H1 (cell line): ENCODE data around the gene MLPH. TPM values are rescaled to one million over a fixed set of nuclear protein-coding genes. Genes with fewer than 3 reads are reported as not detected.

Experiments
- CTCF ChIA-PET: fragments of 300-600 bp; sonication (Branson Sonifier 250); formaldehyde crosslinking; loops from one replicate; lab custom pipeline; 2021; ENCODE audit not compliant: partially characterized antibody; lab: Charles Lee
- POLR2A ChIA-PET: fragments of 300-600 bp; sonication (Branson Sonifier 250); formaldehyde crosslinking; loops from one replicate; lab custom pipeline; 2021; ENCODE audit warnings: inconsistent platforms; ENCODE audit not compliant: partially characterized antibody; lab: Charles Lee
- DNase-seq, 2 experiments: peaks; one replicate each; pipeline versions ENCODE4 v3.0.0 to v3.0.0-alpha.2; 2010 to 2022; ENCODE audit warnings: low spot score in 2 of 2, low read depth in 1 of 2, mixed read lengths in 1 of 2
- FAIRE-seq: peaks from 2 replicates; lab custom pipeline; 2011; peaks lifted over from hg19 to GRCh38; lab: Jason Lieb, UNC
- H2AFZ ChIP-seq: 2 replicates; pipeline ENCODE4 v1.8.1; 2012; ENCODE audit warnings: low read length, inconsistent platforms
- H2AK5ac ChIP-seq: 2 replicates; pipeline ENCODE4 v1.6.1; 2013; ENCODE audit warnings: low read depth, low read length
- H2BK120ac ChIP-seq: replicated peaks from 2 replicates; pipeline ENCODE3; 2013; ENCODE audit warnings: low read depth, low read length, inconsistent platforms
- H2BK12ac ChIP-seq: 2 replicates; pipeline ENCODE4 v1.6.1; 2013; ENCODE audit warnings: low read depth, low read length
- H2BK15ac ChIP-seq: 2 replicates; pipeline ENCODE4 v1.6.1; 2013; ENCODE audit warnings: low read length
- H2BK20ac ChIP-seq: 2 replicates; pipeline ENCODE4 v1.6.1; 2013; ENCODE audit warnings: low read length
- H2BK5ac ChIP-seq: 2 replicates; pipeline ENCODE4 v1.6.1; 2013; ENCODE audit warnings: low read depth, low read length
- H3K14ac ChIP-seq: 2 replicates; pipeline ENCODE4 v1.6.1; 2013; ENCODE audit warnings: inconsistent platforms; ENCODE audit not compliant: insufficient read length
- H3K18ac ChIP-seq: 2 replicates; pipeline ENCODE4 v1.6.1; 2013; ENCODE audit warnings: low read length; ENCODE audit errors: extremely low read depth
- H3K23ac ChIP-seq: 2 replicates; pipeline ENCODE4 v1.6.1; 2013; ENCODE audit warnings: inconsistent platforms; ENCODE audit not compliant: insufficient read length
- H3K23me2 ChIP-seq: 2 replicates; pipeline ENCODE4 v1.6.1; 2013; ENCODE audit warnings: low read depth, low read length
- H3K27ac ChIP-seq: 2 replicates; pipeline ENCODE4 v1.6.1; 2011; ENCODE audit warnings: low read depth, low read length, inconsistent platforms
- H3K27me3 ChIP-seq, 4 experiments: replicated peaks in 1 of 4; 1 replicate in 1 of 4; 2 replicates in 3 of 4; pipeline versions ENCODE4 v1.6.1 to v1.8.1; 2011 to 2013; ENCODE audit warnings: low read length in 3 of 4, mild to moderate bottlenecking in 3 of 4, inconsistent platforms in 2 of 4, mixed read lengths in 2 of 4, moderate library complexity in 1 of 4; ENCODE audit not compliant: control insufficient read depth in 3 of 4, insufficient read depth in 3 of 4; ENCODE audit errors: extremely low read depth in 1 of 4
- H3K36me3 ChIP-seq, 4 experiments: 2 replicates each; pipeline versions ENCODE4 v1.6.1 to v1.8.1; 2011 to 2013; ENCODE audit warnings: mild to moderate bottlenecking in 4 of 4, low read length in 3 of 4, moderate library complexity in 2 of 4, control low read depth in 1 of 4, inconsistent platforms in 1 of 4; ENCODE audit not compliant: insufficient read depth in 4 of 4, control insufficient read depth in 2 of 4
- H3K4ac ChIP-seq: replicated peaks from 2 replicates; pipeline ENCODE3; 2013; ENCODE audit warnings: low read length, low read depth, mixed read lengths, inconsistent platforms; ENCODE audit not compliant: insufficient read length
- H3K4me1 ChIP-seq, 4 experiments: replicated peaks in 1 of 4; 1 replicate in 1 of 4; 2 replicates in 3 of 4; pipeline versions ENCODE4 v1.6.1 to v1.8.1; 2011 to 2013; ENCODE audit warnings: low read length in 3 of 4, inconsistent platforms in 2 of 4, mixed read lengths in 1 of 4; ENCODE audit not compliant: insufficient read depth in 4 of 4, control insufficient read depth in 3 of 4
- H3K4me2 ChIP-seq, 2 experiments: 2 replicates each; pipeline versions ENCODE4 v1.6.1 to v1.8.1; 2011 to 2013; ENCODE audit warnings: low read depth in 2 of 2, low read length in 2 of 2, control low read depth in 1 of 2, inconsistent platforms in 1 of 2, mild to moderate bottlenecking in 1 of 2; ENCODE audit not compliant: insufficient read depth in 1 of 2
- H3K4me3 ChIP-seq, 4 experiments: fragments of 200-600, 300-600 bp in 1 of 4; sonication (generic), shearing (Covaris generic), sonication (Bioruptor Twin) in 1 of 4; 2 replicates each; pipeline versions ENCODE4 v1.5.1 to v1.8.1; 2011 to 2016; ENCODE audit warnings: low read length in 4 of 4, low read depth in 3 of 4, control low read depth in 2 of 4, inconsistent platforms in 2 of 4, mild to moderate bottlenecking in 2 of 4, mixed read lengths in 1 of 4, moderate library complexity in 1 of 4; ENCODE audit not compliant: insufficient read depth in 2 of 4; ENCODE audit errors: extremely low read depth in 1 of 4
- H3K56ac ChIP-seq: replicated peaks from 2 replicates; pipeline ENCODE3; 2013; ENCODE audit warnings: low read depth, mild to moderate bottlenecking, mixed read lengths, low read length, inconsistent platforms; ENCODE audit not compliant: insufficient read length
- H3K79me1 ChIP-seq: 2 replicates; pipeline ENCODE4 v1.6.1; 2013; ENCODE audit warnings: low read depth, low read length, control low read depth
- H3K79me2 ChIP-seq, 2 experiments: 2 replicates each; pipeline versions ENCODE4 v1.6.1 to v1.8.1; 2012 to 2013; ENCODE audit warnings: low read length in 2 of 2, mild to moderate bottlenecking in 2 of 2, inconsistent platforms in 1 of 2; ENCODE audit not compliant: insufficient read depth in 2 of 2, control insufficient read depth in 1 of 2
- H3K9ac ChIP-seq, 4 experiments: replicated peaks in 1 of 4; 1 replicate in 1 of 4; 2 replicates in 3 of 4; pipeline versions ENCODE4 v1.6.1 to v1.8.1; 2011 to 2013; ENCODE audit warnings: low read depth in 3 of 4, low read length in 3 of 4, control low read depth in 2 of 4, mild to moderate bottlenecking in 2 of 4, moderate library complexity in 2 of 4, inconsistent platforms in 1 of 4; ENCODE audit errors: extremely low read depth in 1 of 4
- H3K9me3 ChIP-seq, 2 experiments: 2 replicates each; pipeline versions ENCODE4 v1.6.1 to v1.8.1; 2012 to 2013; ENCODE audit warnings: mild to moderate bottlenecking in 2 of 2, moderate library complexity in 2 of 2, control low read depth in 1 of 2, inconsistent platforms in 1 of 2, low read depth in 1 of 2, low read length in 1 of 2, mixed read lengths in 1 of 2; ENCODE audit not compliant: insufficient read depth in 2 of 2
- H4K20me1 ChIP-seq, 2 experiments: replicated peaks in 1 of 2; 2 replicates each; pipeline versions ENCODE3 to v1.8.1; 2011 to 2013; ENCODE audit warnings: inconsistent platforms in 2 of 2, low read length in 2 of 2, mild to moderate bottlenecking in 1 of 2; ENCODE audit not compliant: insufficient read depth in 2 of 2, control insufficient read depth in 1 of 2
- H4K5ac ChIP-seq: 2 replicates; pipeline ENCODE4 v1.6.1; 2013; ENCODE audit warnings: low read length, low read depth, mixed read lengths, inconsistent platforms; ENCODE audit not compliant: insufficient read length
- H4K8ac ChIP-seq: 2 replicates; pipeline ENCODE4 v1.8.0; 2013; ENCODE audit warnings: mild to moderate bottlenecking, moderate library complexity, low read length, inconsistent platforms; ENCODE audit not compliant: insufficient read depth; ENCODE audit errors: extremely low read depth
- H4K91ac ChIP-seq: replicated peaks from 2 replicates; pipeline ENCODE3; 2013; ENCODE audit warnings: low read length, mixed read lengths, inconsistent platforms; ENCODE audit not compliant: insufficient read length
- BACH1 ChIP-seq: IDR thresholded peaks from 2 replicates; pipeline ENCODE4 v1.6.1; 2012; ENCODE audit warnings: low read length, improper control_type of control experiment
- CHD1 ChIP-seq: IDR thresholded peaks from 2 replicates; pipeline ENCODE4 v1.6.1; 2012; ENCODE audit warnings: low read depth, low read length, improper control_type of control experiment
- GABPA ChIP-seq: IDR thresholded peaks from 2 replicates; pipeline ENCODE4 v1.6.1; 2011; ENCODE audit warnings: mild to moderate bottlenecking, low read length, moderate library complexity, borderline replicate concordance; ENCODE audit not compliant: insufficient read depth
- GTF2F1 ChIP-seq: IDR thresholded peaks from 2 replicates; pipeline ENCODE4 v1.6.1; 2012; ENCODE audit warnings: low read depth, low read length, improper control_type of control experiment, borderline replicate concordance
- JUND ChIP-seq: IDR thresholded peaks from 2 replicates; pipeline ENCODE4 v1.6.1; 2011; ENCODE audit warnings: mild to moderate bottlenecking, improper control_type of control experiment, low read length
- POLR2AphosphoS5 ChIP-seq: IDR thresholded peaks from 2 replicates; pipeline ENCODE4 v1.6.1; 2011; ENCODE audit warnings: low read depth, low read length
- RAD21 ChIP-seq, 2 experiments: IDR thresholded peaks in 1 of 2; conservative IDR thresholded peaks in 1 of 2; 2 replicates each; pipeline ENCODE4 v1.6.1; 2011; ENCODE audit warnings: low read depth in 2 of 2, low read length in 2 of 2, improper control_type of control experiment in 1 of 2, inconsistent platforms in 1 of 2, mild to moderate bottlenecking in 1 of 2, moderate library complexity in 1 of 2
- SUZ12 ChIP-seq: fragments of 200-600 bp; sonication (generic); IDR thresholded peaks from 2 replicates; pipeline ENCODE4 v1.6.1; 2012; ENCODE audit warnings: mild to moderate bottlenecking, inconsistent platforms, low read length, moderate library complexity, mixed read lengths
- WGBS, 2 experiments: shearing (Covaris generic) in 1 of 2; methylation state at CpG; one replicate each; pipeline versions ENCODE4 v1.1.6 to v1.1.7; 2013 to 2015; ENCODE audit warnings: low lambda C conversion rate in 2 of 2, mixed read lengths in 2 of 2, inconsistent platforms in 1 of 2, low coverage in 1 of 2, missing lambda C conversion rate in 1 of 2; ENCODE audit not compliant: insufficient replicate concordance in 2 of 2, insufficient coverage in 1 of 2, insufficient read length in 1 of 2; ENCODE audit errors: extremely low coverage in 1 of 2, missing lambda C conversion rate in 1 of 2; 5-methylcytosine and 5-hydroxymethylcytosine counted together
- polyA plus RNA-seq, 7 experiments: library from polyadenylated mRNA; depleted of rRNA in 3 of 7; stranded (reverse) in 5 of 7; unstranded in 2 of 7; fragments of >200 nt in 5 of 7; fragments of 200-250 nt in 2 of 7; gene quantifications; 1 replicate in 5 of 7; 2 replicates in 1 of 7; 4 replicates in 1 of 7; pipeline versions ENCODE4 v1.2.1 to v1.2.3, GENCODE V29; 2011 to 2013; ENCODE audit warnings: missing spikeins in 2 of 7, mixed read lengths in 2 of 7
- total RNA-seq: library from RNA; stranded (reverse); fragmentation: NEBNext Ultra II Directional; extraction: Animal tissue kit (Norgen Biotek cat#: 25700); gene quantifications from 2 replicates; pipeline ENCODE4 v1.2.1, GENCODE V29; 2021
- TF ChIP-seq, protein P1 (sequence below): IDR thresholded peaks from 2 replicates; pipeline ENCODE4 v1.6.1; 2012; ENCODE audit warnings: inconsistent platforms
- TF ChIP-seq, protein P2 (sequence below): IDR thresholded peaks from 2 replicates; pipeline ENCODE4 v1.6.1; 2011; ENCODE audit warnings: low read depth, mild to moderate bottlenecking, low read length; ENCODE audit not compliant: insufficient read depth

MLPH gene
- total and polyA plus RNA-seq, 2 of the 8 experiments (the other 6 are each of a cell fraction or from before 2014, with no cell fraction given), result 12.7 to 17.0 TPM

DNA sequence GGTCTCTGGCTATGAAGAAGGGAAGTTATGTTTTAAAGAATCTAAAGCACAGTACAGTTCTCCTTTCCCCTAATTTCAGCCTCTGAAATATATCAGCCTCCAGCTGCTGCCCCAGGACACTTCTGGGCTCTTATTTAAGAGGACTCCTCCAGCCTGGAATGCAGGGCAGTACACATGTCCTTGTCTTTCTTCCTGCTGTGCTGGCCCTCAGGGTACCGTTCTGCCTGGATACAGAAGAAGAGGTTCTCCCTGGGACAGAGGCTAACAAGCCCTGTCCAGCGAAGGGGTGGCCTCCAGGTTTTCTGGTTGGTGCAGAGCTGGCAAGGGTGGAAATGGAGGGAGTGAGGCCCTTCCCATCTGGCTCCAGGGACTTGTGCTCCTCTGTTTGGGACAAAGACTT is 22.1 kb downstream of the MLPH start:
- Histone ChIP-seq H4K91ac (no peak overlapping the region), H3K9me3 (peaks cover 0 to 3% of the 10 kb centered on the region in 2 experiments; a peak in 1 of 4 replicates), H2BK5ac (no peak overlapping the region), H2AFZ (no peak overlapping the region), H3K23me2 (no peaks in the 10 kb centered on the region), H3K14ac (no peak overlapping the region), H2BK12ac (no peak overlapping the region), H3K27me3 (no peaks in the 10 kb centered on the region), H3K79me1 (no peaks in the 10 kb centered on the region), H3K4me2 (no peak overlapping the region), H3K18ac (no peak overlapping the region), H2BK20ac (no peak overlapping the region), H3K4me3 (no peak overlapping the region), H4K8ac (no peak overlapping the region), H4K20me1 (no peaks in the 10 kb centered on the region), H2BK120ac (no peak overlapping the region), H2AK5ac (no peak overlapping the region), H4K5ac (no peak overlapping the region), H3K56ac (no peak overlapping the region), H2BK15ac (no peak overlapping the region), H3K36me3 (0 out of 8 replicates have a peak, but pooled peaks cover 0 to 5% (median 0%) of the 10 kb centered on the region in 4 experiments), H3K23ac (no peak overlapping the region), H3K27ac (no peak overlapping the region), H3K79me2 (no peaks in the 10 kb centered on the region), H3K9ac (no peak overlapping the region), H3K4me1 (peaks cover 0 to 3% (median 1%) of the 10 kb centered on the region in 4 experiments; a peak in 3 of 7 replicates), H3K4ac (no peak overlapping the region)
- TF ChIP-seq POLR2AphosphoS5 (no peak), GTF2F1 (no peak), JUND (no peak), BACH1 (no peak), GABPA (no peak), CHD1 (no peak), RAD21 (IDR thresholded peaks at IDR 0.05 in 1 of 2, conservative IDR thresholded peaks at IDR 0.05 in 1 of 2; ENCODE audit: low read depth in 2 of 2, low read length in 2 of 2) (no peak), SUZ12 (no peak)
- TF ChIP-seq, protein P1, sequence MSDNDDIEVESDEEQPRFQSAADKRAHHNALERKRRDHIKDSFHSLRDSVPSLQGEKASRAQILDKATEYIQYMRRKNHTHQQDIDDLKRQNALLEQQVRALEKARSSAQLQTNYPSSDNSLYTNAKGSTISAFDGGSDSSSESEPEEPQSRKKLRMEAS, result no peak
- TF ChIP-seq, protein P2, sequence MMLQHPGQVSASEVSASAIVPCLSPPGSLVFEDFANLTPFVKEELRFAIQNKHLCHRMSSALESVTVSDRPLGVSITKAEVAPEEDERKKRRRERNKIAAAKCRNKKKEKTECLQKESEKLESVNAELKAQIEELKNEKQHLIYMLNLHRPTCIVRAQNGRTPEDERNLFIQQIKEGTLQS, result no peak
- ChIA-PET POLR2A (interaction anchor here (1.2 to 1.4 kb wide), 2 partner anchors 22 to 93 kb away, joined by 3 to 4 read pairs; partner anchors contain the start of gene MLPH), CTCF (interaction anchor here (0.7 to 6.8 kb wide), 14 partner anchors 8 to 265 kb away, joined by 3 to 78 read pairs (median 5); partner anchors contain the start of gene MLPH)
- FAIRE-seq (no peak), DNase-seq (no peak)
- WGBS, 2 experiments, result 97% methylated on average over 2 of the region's 2 CpGs; no CpG with 5 or more reads in 1 of the 2 experiments
